ENCODE measurements around the gene GEMIN5. TPM values are rescaled to one million over a fixed set of nuclear protein-coding genes. Genes with fewer than 3 reads are reported as not detected.

The GEMIN5 gene
- polyA plus RNA-seq, 1 of the 3 experiments (the other 2 are of a cell fraction) = 6.6 TPM

DNA sequence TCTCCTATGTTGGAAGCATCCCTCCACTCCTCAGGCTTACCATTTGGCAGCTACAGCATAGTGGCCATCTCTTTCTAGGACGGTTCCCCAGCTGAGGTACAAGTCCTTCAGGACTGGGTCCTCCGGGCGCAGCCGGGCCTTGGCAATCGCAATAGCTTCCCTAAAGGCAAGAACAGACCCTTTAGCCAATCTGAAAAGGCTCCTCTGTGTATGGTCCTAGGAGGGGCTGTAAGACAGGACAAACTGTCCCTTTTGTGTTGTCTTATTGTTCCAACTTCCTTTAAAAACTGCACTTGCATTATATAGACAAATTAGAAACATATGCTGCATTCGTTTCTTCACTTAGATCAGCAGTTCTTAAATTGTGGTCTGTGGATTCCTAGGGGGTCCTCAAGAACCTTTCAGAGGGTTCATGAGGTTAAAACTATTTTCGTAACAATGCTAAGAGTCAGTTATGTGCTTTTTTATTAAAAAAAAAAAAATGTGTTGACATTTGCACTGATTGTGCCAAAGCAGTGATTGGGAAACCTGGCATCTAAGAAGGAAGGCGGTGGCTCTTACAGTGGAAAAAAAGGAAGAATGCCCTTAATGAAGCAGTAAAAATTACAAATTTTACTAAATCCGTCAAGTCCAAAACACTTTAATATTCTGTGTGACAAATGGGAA, 38.7 kb downstream of the GEMIN5 start:
- DNase-seq = no peak
- Histone ChIP-seq H3F3A (replicated peaks; ENCODE audit: insufficient read depth) (no peaks in the 10 kb centered on the region), H2AFZ (ENCODE audit: low read depth) (no peak overlapping the region), H3K36me3 (replicated peaks in 1 of 2; ENCODE audit: control insufficient read depth in 1 of 2, insufficient read depth in 2 of 2, low read length in 1 of 2) (peaks cover 78 to 82% of the 10 kb centered on the region in 2 experiments), H3K4me1 (ENCODE audit: control insufficient read depth in 1 of 2, insufficient read depth in 2 of 2, low read depth in 1 of 2, low read length in 1 of 2) (no peaks in the 10 kb centered on the region), H3K79me2 (ENCODE audit: insufficient read depth) (no peaks in the 10 kb centered on the region; the same call in 1 of the 2 replicates), H3K27ac (ENCODE audit: low read depth in 2 of 2, low read length in 1 of 2) (no peak overlapping the region), H3K9me3 (no peaks in the 10 kb centered on the region), H3K9me2 (no peaks in the 10 kb centered on the region), H3K27me3 (ENCODE audit: insufficient read depth) (no peaks in the 10 kb centered on the region), H3K4me2 (no peak overlapping the region), H3K4me3 (ENCODE audit: low read depth in 2 of 2, low read length in 1 of 2) (no peak overlapping the region), H4K20me1 (ENCODE audit: insufficient read depth) (no peaks in the 10 kb centered on the region), H3K9ac (no peak overlapping the region)
- TF ChIP-seq TAF1 (IDR thresholded peaks at IDR 0.05; ENCODE audit: borderline replicate concordance, low read depth, low read length) (no peak), POLR2AphosphoS5 (IDR thresholded peaks at IDR 0.05; ENCODE audit: low read depth, low read length) (no peak), FOXJ3 (CRISPR knock-in tag; IDR thresholded peaks at IDR 0.05) (no peak), JUND (IDR thresholded peaks at IDR 0.05) (no peak), SIN3A (IDR thresholded peaks at IDR 0.05; ENCODE audit: borderline replicate concordance, low read depth, low read length) (no peak), SMC3 (IDR thresholded peaks at IDR 0.05; ENCODE audit: low read depth, low read length) (no peak), RAD21 (IDR thresholded peaks at IDR 0.05; ENCODE audit: low read length) (no peak), YY1 (IDR thresholded peaks at IDR 0.05; ENCODE audit: low read depth) (no peak), CHD2 (IDR thresholded peaks at IDR 0.05; ENCODE audit: low read length, partially characterized antibody) (no peak), NFIC (IDR thresholded peaks at IDR 0.05; ENCODE audit: borderline replicate concordance) (no peak), TEAD4 (IDR thresholded peaks at IDR 0.05; ENCODE audit: borderline replicate concordance, insufficient read depth) (no peak), NRF1 (IDR thresholded peaks at IDR 0.05; ENCODE audit: low read depth, low read length) (no peak), GATA2 (CRISPR knock-in tag; IDR thresholded peaks at IDR 0.05) (no peak), MEF2A (IDR thresholded peaks at IDR 0.05; ENCODE audit: borderline replicate concordance, low read depth) (no peak)
- TF ChIP-seq, protein P1, sequence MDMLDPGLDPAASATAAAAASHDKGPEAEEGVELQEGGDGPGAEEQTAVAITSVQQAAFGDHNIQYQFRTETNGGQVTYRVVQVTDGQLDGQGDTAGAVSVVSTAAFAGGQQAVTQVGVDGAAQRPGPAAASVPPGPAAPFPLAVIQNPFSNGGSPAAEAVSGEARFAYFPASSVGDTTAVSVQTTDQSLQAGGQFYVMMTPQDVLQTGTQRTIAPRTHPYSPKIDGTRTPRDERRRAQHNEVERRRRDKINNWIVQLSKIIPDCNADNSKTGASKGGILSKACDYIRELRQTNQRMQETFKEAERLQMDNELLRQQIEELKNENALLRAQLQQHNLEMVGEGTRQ (IDR thresholded peaks at IDR 0.05; ENCODE audit: borderline replicate concordance, low read depth, low read length) = no peak
- TF ChIP-seq, protein P2, sequence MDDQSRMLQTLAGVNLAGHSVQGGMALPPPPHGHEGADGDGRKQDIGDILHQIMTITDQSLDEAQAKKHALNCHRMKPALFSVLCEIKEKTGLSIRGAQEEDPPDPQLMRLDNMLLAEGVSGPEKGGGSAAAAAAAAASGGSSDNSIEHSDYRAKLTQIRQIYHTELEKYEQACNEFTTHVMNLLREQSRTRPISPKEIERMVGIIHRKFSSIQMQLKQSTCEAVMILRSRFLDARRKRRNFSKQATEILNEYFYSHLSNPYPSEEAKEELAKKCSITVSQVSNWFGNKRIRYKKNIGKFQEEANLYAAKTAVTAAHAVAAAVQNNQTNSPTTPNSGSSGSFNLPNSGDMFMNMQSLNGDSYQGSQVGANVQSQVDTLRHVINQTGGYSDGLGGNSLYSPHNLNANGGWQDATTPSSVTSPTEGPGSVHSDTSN (IDR thresholded peaks at IDR 0.05) = no peak
- TF ChIP-seq, protein P3, sequence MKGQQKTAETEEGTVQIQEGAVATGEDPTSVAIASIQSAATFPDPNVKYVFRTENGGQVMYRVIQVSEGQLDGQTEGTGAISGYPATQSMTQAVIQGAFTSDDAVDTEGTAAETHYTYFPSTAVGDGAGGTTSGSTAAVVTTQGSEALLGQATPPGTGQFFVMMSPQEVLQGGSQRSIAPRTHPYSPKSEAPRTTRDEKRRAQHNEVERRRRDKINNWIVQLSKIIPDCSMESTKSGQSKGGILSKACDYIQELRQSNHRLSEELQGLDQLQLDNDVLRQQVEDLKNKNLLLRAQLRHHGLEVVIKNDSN (IDR thresholded peaks at IDR 0.05; ENCODE audit: borderline replicate concordance, low read depth) = no peak
- TF ChIP-seq, protein P4, sequence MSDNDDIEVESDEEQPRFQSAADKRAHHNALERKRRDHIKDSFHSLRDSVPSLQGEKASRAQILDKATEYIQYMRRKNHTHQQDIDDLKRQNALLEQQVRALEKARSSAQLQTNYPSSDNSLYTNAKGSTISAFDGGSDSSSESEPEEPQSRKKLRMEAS (IDR thresholded peaks at IDR 0.05; ENCODE audit: low read depth) = no peak
- TF ChIP-seq, protein P5, sequence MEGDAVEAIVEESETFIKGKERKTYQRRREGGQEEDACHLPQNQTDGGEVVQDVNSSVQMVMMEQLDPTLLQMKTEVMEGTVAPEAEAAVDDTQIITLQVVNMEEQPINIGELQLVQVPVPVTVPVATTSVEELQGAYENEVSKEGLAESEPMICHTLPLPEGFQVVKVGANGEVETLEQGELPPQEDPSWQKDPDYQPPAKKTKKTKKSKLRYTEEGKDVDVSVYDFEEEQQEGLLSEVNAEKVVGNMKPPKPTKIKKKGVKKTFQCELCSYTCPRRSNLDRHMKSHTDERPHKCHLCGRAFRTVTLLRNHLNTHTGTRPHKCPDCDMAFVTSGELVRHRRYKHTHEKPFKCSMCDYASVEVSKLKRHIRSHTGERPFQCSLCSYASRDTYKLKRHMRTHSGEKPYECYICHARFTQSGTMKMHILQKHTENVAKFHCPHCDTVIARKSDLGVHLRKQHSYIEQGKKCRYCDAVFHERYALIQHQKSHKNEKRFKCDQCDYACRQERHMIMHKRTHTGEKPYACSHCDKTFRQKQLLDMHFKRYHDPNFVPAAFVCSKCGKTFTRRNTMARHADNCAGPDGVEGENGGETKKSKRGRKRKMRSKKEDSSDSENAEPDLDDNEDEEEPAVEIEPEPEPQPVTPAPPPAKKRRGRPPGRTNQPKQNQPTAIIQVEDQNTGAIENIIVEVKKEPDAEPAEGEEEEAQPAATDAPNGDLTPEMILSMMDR (IDR thresholded peaks at IDR 0.05) = no peak
- TF ChIP-seq, protein P6, sequence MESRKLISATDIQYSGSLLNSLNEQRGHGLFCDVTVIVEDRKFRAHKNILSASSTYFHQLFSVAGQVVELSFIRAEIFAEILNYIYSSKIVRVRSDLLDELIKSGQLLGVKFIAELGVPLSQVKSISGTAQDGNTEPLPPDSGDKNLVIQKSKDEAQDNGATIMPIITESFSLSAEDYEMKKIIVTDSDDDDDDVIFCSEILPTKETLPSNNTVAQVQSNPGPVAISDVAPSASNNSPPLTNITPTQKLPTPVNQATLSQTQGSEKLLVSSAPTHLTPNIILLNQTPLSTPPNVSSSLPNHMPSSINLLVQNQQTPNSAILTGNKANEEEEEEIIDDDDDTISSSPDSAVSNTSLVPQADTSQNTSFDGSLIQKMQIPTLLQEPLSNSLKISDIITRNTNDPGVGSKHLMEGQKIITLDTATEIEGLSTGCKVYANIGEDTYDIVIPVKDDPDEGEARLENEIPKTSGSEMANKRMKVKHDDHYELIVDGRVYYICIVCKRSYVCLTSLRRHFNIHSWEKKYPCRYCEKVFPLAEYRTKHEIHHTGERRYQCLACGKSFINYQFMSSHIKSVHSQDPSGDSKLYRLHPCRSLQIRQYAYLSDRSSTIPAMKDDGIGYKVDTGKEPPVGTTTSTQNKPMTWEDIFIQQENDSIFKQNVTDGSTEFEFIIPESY (IDR thresholded peaks at IDR 0.05; ENCODE audit: borderline replicate concordance, low read depth) = no peak
- ChIA-PET POLR2A (no interaction called here), CTCF (no interaction called here)
- WGBS (ENCODE audit: low lambda C conversion rate) = 95% methylated on average over 9 of the region's 9 CpGs
